ENCODE results near the gene PYGO2. TPM values are rescaled to one million over a fixed set of nuclear protein-coding genes. Genes with fewer than 3 reads are reported as not detected.

The PYGO2 gene
- total RNA-seq, 1 experiment from 2014 or later, result 37.4 TPM

DNA sequence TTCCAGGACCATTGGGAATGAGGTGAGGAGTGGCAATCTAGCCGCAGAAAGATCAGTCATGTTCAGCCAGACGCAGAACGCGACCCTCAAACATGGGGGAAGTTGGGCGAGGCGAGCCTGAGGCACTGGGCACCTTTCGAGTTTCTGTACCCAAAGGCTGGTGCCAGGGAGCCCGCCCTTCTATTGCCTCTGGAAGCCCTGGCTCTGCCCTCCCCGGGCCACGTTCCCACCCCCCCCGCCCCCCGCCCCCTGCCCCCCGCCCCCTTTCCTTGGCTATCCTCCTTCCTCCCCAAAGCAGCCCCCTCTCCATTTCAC lies 38.8 kb upstream of the PYGO2 start:
- peak; percentile 36 for DNase-seq (ENCODE audit: low spot score)
- CTCF ChIA-PET, result interaction anchor here (1.8 to 10.3 kb wide), 19 partner anchors 10 to 167 kb away, joined by 5 to 176 read pairs (median 17); partner anchors contain the start of genes ADAM15, FLAD1, PBXIP1 and PYGO2
- H3K4me1 Mint-ChIP-seq, result peaks cover 28% of the 10 kb centered on the region

DNA sequence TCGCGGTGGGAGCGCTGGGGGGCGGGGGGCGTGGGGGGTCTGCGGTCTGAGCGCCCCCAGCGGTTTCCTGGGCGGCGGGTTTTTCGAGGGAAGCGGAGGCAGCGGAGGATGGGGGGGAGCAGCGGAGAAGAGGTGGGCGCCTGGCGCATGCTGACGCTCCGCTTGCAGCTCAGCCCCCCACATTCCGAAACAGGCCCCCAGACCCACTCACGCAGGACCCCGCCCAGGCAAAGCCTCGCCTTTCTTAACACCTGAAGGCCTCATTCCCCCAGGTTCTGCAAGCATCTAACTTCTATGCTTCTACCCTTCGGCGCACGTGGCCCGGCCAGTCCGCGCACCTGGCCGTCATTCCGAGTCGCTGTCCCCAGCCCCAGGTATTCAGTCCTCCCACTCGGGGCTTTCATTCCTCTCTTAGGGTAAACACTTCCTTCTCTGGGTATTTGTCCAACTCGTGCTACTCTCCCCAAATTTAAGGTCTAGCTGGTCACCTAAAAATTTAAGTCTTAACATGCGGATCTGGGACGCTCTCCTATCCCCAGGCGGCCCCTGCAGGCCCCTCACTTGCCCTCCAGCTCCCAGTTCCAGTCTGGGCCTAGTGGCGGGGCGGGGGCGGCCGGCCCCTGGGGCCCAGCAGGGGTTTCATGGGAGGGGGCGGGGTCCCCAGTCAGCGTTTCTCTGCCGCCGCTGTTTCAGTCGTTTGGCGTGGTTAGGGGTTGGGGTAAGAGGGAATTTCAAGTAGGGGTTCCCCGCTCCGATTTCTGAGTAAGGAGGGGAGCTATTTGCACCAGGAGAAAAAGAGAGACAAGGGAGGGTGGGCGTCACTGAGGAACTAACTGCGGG lies 38.2 kb upstream of the PYGO2 start:
- H3K4me1 Mint-ChIP-seq, result peaks cover 25% of the 10 kb centered on the region
- H3K27ac Mint-ChIP-seq, result peak overlapping the region; percentile 99
- H3K27me3 Mint-ChIP-seq (ENCODE audit: low read depth), result no peaks in the 10 kb centered on the region; the same call in 1 of the 2 replicates
- no peak for ATAC-seq
- peak; percentile 77 for DNase-seq (ENCODE audit: low spot score)
- ChIA-PET CTCF (interaction anchor here (0.6 to 10.3 kb wide), 38 partner anchors 8 to 440 kb away, joined by 3 to 176 read pairs (median 8); partner anchors contain the start of genes ADAM15, EFNA3, EFNA4 and FLAD1), POLR2A (interaction anchor here (1.0 to 13.0 kb wide), 11 partner anchors 9 to 194 kb away, joined by 4 to 176 read pairs (median 7); partner anchors contain the start of genes CKS1B, FLAD1, PBXIP1 and PMVK)
- H3K36me3 Mint-ChIP-seq, result no peaks in the 10 kb centered on the region
- peak overlapping the region; percentile 88 for H3K4me3 Mint-ChIP-seq
- H3K9me3 Mint-ChIP-seq, result no peaks in the 10 kb centered on the region
- TF ChIP-seq E2F5 (CRISPR knock-in tag; IDR thresholded peaks at IDR 0.05) (peak; percentile 36; the same call in 1 of the 2 replicates), ZNF263 (CRISPR knock-in tag; IDR thresholded peaks at IDR 0.05; ENCODE audit: low read depth) (no peak), FOXP4 (CRISPR knock-in tag; IDR thresholded peaks at IDR 0.05) (peak; percentile 71), ZNF512 (CRISPR knock-in tag; IDR thresholded peaks at IDR 0.05; ENCODE audit: borderline replicate concordance) (no peak), NFE2L1 (CRISPR knock-in tag; IDR thresholded peaks at IDR 0.05) (peak; percentile 62; the same call in 1 of the 2 replicates), ETV6 (CRISPR knock-in tag; IDR thresholded peaks at IDR 0.05) (peak; percentile 30; the same call in 1 of the 2 replicates), MAX (CRISPR knock-in tag; IDR thresholded peaks at IDR 0.05) (peak; percentile 87), ESRRA (CRISPR knock-in tag; IDR thresholded peaks at IDR 0.05; ENCODE audit: borderline replicate concordance) (peak; percentile 71; the same call in 1 of the 2 replicates), KAT7 (CRISPR knock-in tag; IDR thresholded peaks at IDR 0.05; ENCODE audit: borderline replicate concordance) (0 out of 2 replicates have a peak, but pooled peaks have one; percentile 24), ZNF138 (CRISPR knock-in tag; conservative IDR thresholded peaks at IDR 0.05) (no peak), FOXK1 (CRISPR knock-in tag; IDR thresholded peaks at IDR 0.05) (peak; percentile 43; the same call in 1 of the 2 replicates), ZNF232 (CRISPR knock-in tag; IDR thresholded peaks at IDR 0.05) (0 out of 2 replicates have a peak, but pooled peaks have one; percentile 56), TP53 (CRISPR knock-in tag; IDR thresholded peaks at IDR 0.05) (peak; percentile 79; the same call in 1 of the 2 replicates), IRF1 (CRISPR knock-in tag; IDR thresholded peaks at IDR 0.05) (peak; percentile 36; the same call in 1 of the 2 replicates), SMAD3 (CRISPR knock-in tag; IDR thresholded peaks at IDR 0.05; ENCODE audit: borderline replicate concordance) (peak; percentile 85; the same call in 1 of the 2 replicates), HMGA2 (CRISPR knock-in tag; IDR thresholded peaks at IDR 0.05) (no peak)
- TF ChIP-seq, protein P1, sequence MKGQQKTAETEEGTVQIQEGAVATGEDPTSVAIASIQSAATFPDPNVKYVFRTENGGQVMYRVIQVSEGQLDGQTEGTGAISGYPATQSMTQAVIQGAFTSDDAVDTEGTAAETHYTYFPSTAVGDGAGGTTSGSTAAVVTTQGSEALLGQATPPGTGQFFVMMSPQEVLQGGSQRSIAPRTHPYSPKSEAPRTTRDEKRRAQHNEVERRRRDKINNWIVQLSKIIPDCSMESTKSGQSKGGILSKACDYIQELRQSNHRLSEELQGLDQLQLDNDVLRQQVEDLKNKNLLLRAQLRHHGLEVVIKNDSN (CRISPR knock-in tag; IDR thresholded peaks at IDR 0.05), result peak; percentile 66; the same call in 1 of the 2 replicates
- TF ChIP-seq, protein P2, sequence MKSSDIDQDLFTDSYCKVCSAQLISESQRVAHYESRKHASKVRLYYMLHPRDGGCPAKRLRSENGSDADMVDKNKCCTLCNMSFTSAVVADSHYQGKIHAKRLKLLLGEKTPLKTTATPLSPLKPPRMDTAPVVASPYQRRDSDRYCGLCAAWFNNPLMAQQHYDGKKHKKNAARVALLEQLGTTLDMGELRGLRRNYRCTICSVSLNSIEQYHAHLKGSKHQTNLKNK (CRISPR knock-in tag; IDR thresholded peaks at IDR 0.05), result 0 out of 2 replicates have a peak, but pooled peaks have one; percentile 22
- TF ChIP-seq, protein P3, sequence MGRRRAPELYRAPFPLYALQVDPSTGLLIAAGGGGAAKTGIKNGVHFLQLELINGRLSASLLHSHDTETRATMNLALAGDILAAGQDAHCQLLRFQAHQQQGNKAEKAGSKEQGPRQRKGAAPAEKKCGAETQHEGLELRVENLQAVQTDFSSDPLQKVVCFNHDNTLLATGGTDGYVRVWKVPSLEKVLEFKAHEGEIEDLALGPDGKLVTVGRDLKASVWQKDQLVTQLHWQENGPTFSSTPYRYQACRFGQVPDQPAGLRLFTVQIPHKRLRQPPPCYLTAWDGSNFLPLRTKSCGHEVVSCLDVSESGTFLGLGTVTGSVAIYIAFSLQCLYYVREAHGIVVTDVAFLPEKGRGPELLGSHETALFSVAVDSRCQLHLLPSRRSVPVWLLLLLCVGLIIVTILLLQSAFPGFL (CRISPR knock-in tag; IDR thresholded peaks at IDR 0.05; ENCODE audit: borderline replicate concordance), result 0 out of 2 replicates have a peak, but pooled peaks have one; percentile 56

More for the DNA sequence above, 38.8 kb upstream of the PYGO2 start:
- ATAC-seq, result no peak
- no peak for TF ChIP-seq ZNF416 (CRISPR knock-in tag; IDR thresholded peaks at IDR 0.05)
- no peak for TF ChIP-seq ZNF317 (CRISPR knock-in tag; IDR thresholded peaks at IDR 0.05; ENCODE audit: borderline replicate concordance, low read depth)
- no peak for TF ChIP-seq NR1H2 (CRISPR knock-in tag; IDR thresholded peaks at IDR 0.05)
- no peak for TF ChIP-seq E2F1 (CRISPR knock-in tag; IDR thresholded peaks at IDR 0.05)
- Mint-ChIP-seq H3K9me3 (no peaks in the 10 kb centered on the region), H3K27ac (peak overlapping the region; percentile 99), H3K36me3 (no peaks in the 10 kb centered on the region), H3K27me3 (ENCODE audit: low read depth) (no peaks in the 10 kb centered on the region; the same call in 1 of the 2 replicates), H3K4me3 (peak overlapping the region; percentile 88)
- POLR2A ChIA-PET, result interaction anchor here (1.0 to 13.0 kb wide), 9 partner anchors 8 to 64 kb away, joined by 4 to 176 read pairs (median 8); partner anchors contain the start of genes CKS1B, FLAD1, PBXIP1 and PMVK

All from WTC11 (cell line).